Esophagus muscularis mucosa (tissue), 4 donors: ENCODE data around the gene C16orf86. TPM values are rescaled to one million over a fixed set of nuclear protein-coding genes. Genes with fewer than 3 reads are reported as not detected.

ENCODE experiments used
- DNase-seq: peaks from one replicate; pipeline ENCODE4 v3.0.0-alpha.2; 2017; ENCODE audit errors: extremely low spot score
- H3K27ac ChIP-seq, 4 donors: fragments of 200-600 bp; sonication (generic); replicated peaks in 1 of 4; 1 replicate in 3 of 4; 2 replicates in 1 of 4; pipeline ENCODE4 v1.5.1; 2016 to 2019; ENCODE audit warnings: mild to moderate bottlenecking in 1 of 4
- H3K27me3 ChIP-seq, 4 donors: fragments of 200-600 bp; sonication (generic); one replicate each; pipeline versions ENCODE4 v1.5.1 to v1.6.0; 2016 to 2019
- H3K36me3 ChIP-seq, 4 donors: fragments of 200-600 bp; sonication (generic); one replicate each; pipeline ENCODE4 v1.5.1; 2016 to 2019
- H3K4me1 ChIP-seq, 4 donors: fragments of 200-600 bp; sonication (generic); one replicate each; pipeline ENCODE4 v1.5.1; 2016 to 2019
- H3K4me3 ChIP-seq, 4 donors: fragments of 200-600 bp; sonication (generic); 1 replicate in 2 of 4; 2 replicates in 2 of 4; pipeline ENCODE4 v1.5.1; 2016 to 2019; ENCODE audit warnings: mild to moderate bottlenecking in 4 of 4, moderate library complexity in 1 of 4
- H3K9me3 ChIP-seq, 4 donors: fragments of 200-600 bp; sonication (generic); 1 replicate in 3 of 4; 2 replicates in 1 of 4; pipeline ENCODE4 v1.5.1; 2016 to 2019
- CTCF ChIP-seq, 3 experiments: fragments of 200-600 bp in 2 of 3; fragments of 450-650 bp in 1 of 3; sonication (generic) in 2 of 3; IDR thresholded peaks; one replicate each; pipeline ENCODE4 v1.5.1; 2017 to 2019; ENCODE audit warnings: antibody characterized with exemption in 3 of 3, mild to moderate bottlenecking in 2 of 3, moderate library complexity in 1 of 3
- EP300 ChIP-seq: sonication (generic); formaldehyde crosslinking; IDR thresholded peaks from one replicate; pipeline ENCODE4 v1.6.1; 2017; ENCODE audit warnings: antibody characterized with exemption
- POLR2A ChIP-seq: fragments of 450-650 bp; IDR thresholded peaks from one replicate; pipeline ENCODE4 v1.6.1; 2017; ENCODE audit warnings: antibody characterized with exemption, moderate library complexity, mild to moderate bottlenecking, low read depth
- POLR2AphosphoS5 ChIP-seq, 2 donors: sonication (generic); formaldehyde crosslinking; IDR thresholded peaks; one replicate each; pipeline ENCODE4 v1.6.1; 2017; ENCODE audit warnings: antibody characterized with exemption in 2 of 2
- WGBS: methylation state at CpG from one replicate; pipeline ENCODE4 v1.1.5; 2018; 5-methylcytosine and 5-hydroxymethylcytosine counted together
- intact Hi-C: fragments of 100-400 bp; cut with DNase I; formaldehyde crosslinking; loops from one replicate; pipeline ENCODE4 v1.15.1; 2023
- total RNA-seq, 4 donors: library from RNA; depleted of rRNA; stranded (reverse); fragments of >200 nt; gene quantifications; one replicate each; pipeline versions ENCODE4 v1.1.0 to v1.2.1, GENCODE V29; 2016

C16orf86 gene
- total RNA-seq, 4 donors from 2014 or later = 5.1 to 15.6 (median 9.1) TPM

GRCh38 chr16:67660564-67661028, 6.0 kb upstream of the C16orf86 start, which contains the start of gene PARD6A:
PARD6A (plus strand) TSS chr16:67660960; CDS start chr16:67661039, 79 bp downstream.
- WGBS = under 1% methylated on average over 25 of the region's 48 CpGs
- peak; percentile 98 for DNase-seq
- Histone ChIP-seq H3K9me3 (no peaks in the 10 kb centered on the region), H3K4me1 (peaks cover 19 to 43% (median 34%) of the 10 kb centered on the region in 4 donors), H3K27me3 (no peaks in the 10 kb centered on the region), H3K36me3 (peaks cover 0 to 53% (median 36%) of the 10 kb centered on the region in 4 donors), H3K27ac (peak within 1 kb of the TSS; percentile 95 to 99 (median 98)), H3K4me3 (peak within 1 kb of the TSS; percentile 74 to 96 (median 85))
- intact Hi-C loops = loop anchor here (5.0 kb wide), 1 partner anchor 147 kb away; the partner anchor contains the start of genes RANBP10 and TSNAXIP1
- peak in 1 of 3 experiments; percentile 17 for TF ChIP-seq CTCF (IDR thresholded peaks at IDR 0.05)
- TF ChIP-seq POLR2A = no peak
- TF ChIP-seq POLR2AphosphoS5 (IDR thresholded peaks at IDR 0.05) = peak; percentile 60 to 63
- TF ChIP-seq EP300 = peak; percentile 7

GRCh38 chr16:67661101-67661761, 5.4 kb upstream of the C16orf86 start:
- Histone ChIP-seq H3K27ac (peak overlapping the region; percentile 95 to 99 (median 98)), H3K27me3 (no peaks in the 10 kb centered on the region), H3K36me3 (peaks cover 0 to 53% (median 36%) of the 10 kb centered on the region in 4 donors), H3K4me1 (peaks cover 26 to 49% (median 41%) of the 10 kb centered on the region in 4 donors), H3K4me3 (peak overlapping the region; percentile 74 to 96 (median 85)), H3K9me3 (no peaks in the 10 kb centered on the region)
- intact Hi-C loops = loop anchor here (5.0 kb wide), 1 partner anchor 146 kb away; the partner anchor contains the start of genes RANBP10 and TSNAXIP1
- TF ChIP-seq POLR2AphosphoS5 (IDR thresholded peaks at IDR 0.05) = no peak
- peak in 1 of 3 experiments; percentile 1 for TF ChIP-seq CTCF (IDR thresholded peaks at IDR 0.05)
- DNase-seq = no peak
- whole genome bisulfite sequencing = 12% methylated on average over 35 of the region's 39 CpGs

GRCh38 chr16:67661886-67662652, 4.5 kb upstream of the C16orf86 start:
- TF ChIP-seq CTCF (IDR thresholded peaks at IDR 0.05) (no peak), POLR2AphosphoS5 (IDR thresholded peaks at IDR 0.05) (no peak), EP300 (no peak), POLR2A (no peak)
- 91% methylated on average over 26 of the region's 34 CpGs for WGBS
- Histone ChIP-seq H3K27ac (peak overlapping the region in 2 of 4 donors; percentile 95 to 98), H3K36me3 (peaks cover 0 to 46% (median 32%) of the 10 kb centered on the region in 4 donors), H3K9me3 (no peaks in the 10 kb centered on the region), H3K27me3 (no peaks in the 10 kb centered on the region), H3K4me3 (no peak overlapping the region), H3K4me1 (peaks cover 28 to 56% (median 47%) of the 10 kb centered on the region in 4 donors)
- no peak for DNase-seq
- intact Hi-C loops = loop anchor here (5.0 kb wide), 1 partner anchor 145 kb away; the partner anchor contains the start of genes RANBP10 and TSNAXIP1

- Histone ChIP-seq H3K36me3 (peaks cover 0 to 40% (median 26%) of the 10 kb centered on the region in 4 donors), H3K4me1 (peaks cover 34 to 61% (median 53%) of the 10 kb centered on the region in 4 donors), H3K9me3 (no peaks in the 10 kb centered on the region), H3K27me3 (no peaks in the 10 kb centered on the region), H3K27ac (no peak overlapping the region), H3K4me3 (no peak overlapping the region)
- TF ChIP-seq CTCF (IDR thresholded peaks at IDR 0.05) (no peak), EP300 (no peak), POLR2A (no peak)
- no peak for DNase-seq
- intact Hi-C loops = loop anchor here (5.0 kb wide), 1 partner anchor 145 kb away; the partner anchor contains the start of genes RANBP10 and TSNAXIP1
Observed at GRCh38 chr16:67662653-67663010, 4.0 kb upstream of the C16orf86 start.
